ENCODE data around the gene PRRT2.

The PRRT2 gene

DNA sequence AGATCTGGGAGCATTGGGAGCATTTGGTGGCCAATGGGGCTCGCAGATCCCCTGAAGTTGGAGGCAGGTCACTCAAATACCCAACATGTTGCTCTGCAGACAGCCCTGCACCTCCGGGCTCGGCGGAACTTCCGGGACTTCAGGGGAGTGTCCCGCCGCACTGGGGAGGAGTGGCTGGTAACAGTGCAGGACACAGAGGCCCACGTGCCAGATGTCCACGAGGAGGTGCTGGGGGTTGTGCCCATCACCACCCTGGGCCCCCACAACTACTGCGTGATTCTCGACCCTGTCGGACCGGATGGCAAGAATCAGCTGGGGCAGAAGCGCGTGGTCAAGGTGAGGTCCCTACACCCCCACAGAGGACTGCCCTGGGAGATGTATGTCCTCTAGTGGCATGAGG, 24.6 kb downstream of the PRRT2 start:
- DNase-seq = no peak

DNA sequence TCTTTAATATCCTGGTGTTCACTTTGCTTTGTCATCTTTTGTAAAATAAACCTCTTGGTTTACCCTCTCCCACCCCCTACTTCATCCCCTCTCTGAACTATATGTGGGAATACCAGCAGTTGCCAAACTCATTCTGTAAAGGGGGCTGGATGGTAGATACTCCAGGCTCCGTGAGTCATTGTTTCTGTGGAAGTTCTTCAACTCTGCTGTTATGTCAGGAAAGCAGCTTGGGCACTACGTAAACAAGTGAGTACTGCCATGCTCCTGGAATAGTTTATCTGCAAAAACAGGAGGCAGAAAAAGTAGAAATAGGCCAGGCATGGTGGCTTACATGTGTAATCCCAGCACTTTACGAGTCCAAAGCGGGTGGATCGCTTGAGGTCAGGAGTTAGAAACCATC, 25.8 kb downstream of the PRRT2 start:
- DNase-seq = no peak

DNA sequence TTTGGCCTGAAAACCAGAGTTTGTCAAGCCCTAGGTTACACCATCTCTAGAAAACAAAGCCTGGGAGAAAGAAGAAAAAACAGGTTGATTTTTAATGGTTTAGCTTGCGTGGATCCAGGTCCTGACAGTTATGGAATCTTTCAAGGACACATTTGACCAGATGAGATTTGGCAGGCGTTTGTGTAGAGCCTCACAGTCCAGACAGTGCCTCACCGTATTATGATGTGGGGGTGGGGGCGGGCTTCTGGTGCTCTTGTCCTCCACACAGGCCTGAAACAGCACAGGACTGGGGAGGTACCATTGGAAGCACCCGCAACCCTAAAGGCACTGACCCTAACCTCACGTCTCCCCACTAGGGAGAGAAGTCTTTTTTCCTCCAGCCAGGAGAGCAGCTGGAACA, 27.8 kb downstream of the PRRT2 start:
- no peak for DNase-seq

DNA sequence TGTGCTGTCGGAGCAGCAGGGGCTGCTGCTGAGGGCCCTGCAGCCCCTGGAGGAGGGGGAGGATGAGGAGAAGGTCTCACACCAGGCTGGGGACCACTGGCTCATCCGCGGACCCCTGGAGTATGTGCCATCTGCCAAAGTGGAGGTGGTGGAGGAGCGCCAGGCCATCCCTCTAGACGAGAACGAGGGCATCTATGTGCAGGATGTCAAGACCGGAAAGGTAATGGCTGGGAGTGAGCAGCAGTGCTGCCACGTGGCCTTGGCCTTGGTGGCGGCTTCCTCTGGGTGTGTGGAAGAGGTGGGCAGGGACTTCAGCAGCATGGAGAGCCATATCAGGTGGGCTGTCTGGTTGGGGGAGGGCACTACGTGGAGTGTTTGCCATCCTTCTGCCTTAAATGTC, 28.2 kb downstream of the PRRT2 start:
- no peak for DNase-seq

DNA sequence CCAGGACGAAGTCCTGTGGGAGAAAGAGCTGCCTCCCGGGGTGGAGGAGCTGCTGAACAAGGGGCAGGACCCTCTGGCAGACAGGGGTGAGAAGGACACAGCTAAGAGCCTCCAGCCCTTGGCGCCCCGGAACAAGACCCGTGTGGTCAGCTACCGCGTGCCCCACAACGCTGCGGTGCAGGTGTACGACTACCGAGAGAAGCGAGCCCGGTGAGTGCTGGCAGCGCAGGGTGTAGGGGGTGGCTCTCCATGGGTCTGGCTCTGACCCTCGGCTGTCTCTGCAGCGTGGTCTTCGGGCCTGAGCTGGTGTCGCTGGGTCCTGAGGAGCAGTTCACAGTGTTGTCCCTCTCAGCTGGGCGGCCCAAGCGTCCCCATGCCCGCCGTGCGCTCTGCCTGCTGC, 29.6 kb downstream of the PRRT2 start:
- no peak for DNase-seq

DNA sequence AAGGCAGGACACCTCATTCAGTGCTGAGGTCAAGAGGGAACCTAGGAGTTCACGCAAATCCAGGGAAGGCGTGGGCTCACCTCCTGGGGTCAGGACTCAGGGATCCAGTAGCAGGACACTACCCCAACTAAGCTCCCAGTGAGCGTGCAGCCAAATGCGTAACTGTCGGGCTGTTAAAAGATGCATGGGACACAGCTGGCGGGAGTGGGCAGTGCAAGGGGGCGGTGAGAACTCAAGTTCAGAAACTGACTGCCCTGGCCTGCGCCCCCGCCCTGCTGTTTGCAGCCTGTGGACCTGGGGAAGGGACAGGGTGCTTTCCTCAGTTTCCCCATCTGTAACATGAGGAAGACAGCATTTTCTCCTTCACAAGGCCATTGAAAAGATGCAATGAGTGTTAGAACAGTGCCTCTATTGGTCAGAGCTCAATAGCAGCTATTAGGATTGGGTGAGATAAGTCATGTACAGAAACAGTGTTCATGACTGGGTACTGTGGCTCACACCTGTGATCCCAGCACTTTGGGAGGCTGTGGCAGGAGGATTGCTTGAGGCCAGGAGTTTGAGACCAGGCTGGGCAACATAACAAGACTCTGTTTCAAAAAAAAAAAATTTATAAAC, 30.8 kb downstream of the PRRT2 start:
- DNase-seq = no peak

DNA sequence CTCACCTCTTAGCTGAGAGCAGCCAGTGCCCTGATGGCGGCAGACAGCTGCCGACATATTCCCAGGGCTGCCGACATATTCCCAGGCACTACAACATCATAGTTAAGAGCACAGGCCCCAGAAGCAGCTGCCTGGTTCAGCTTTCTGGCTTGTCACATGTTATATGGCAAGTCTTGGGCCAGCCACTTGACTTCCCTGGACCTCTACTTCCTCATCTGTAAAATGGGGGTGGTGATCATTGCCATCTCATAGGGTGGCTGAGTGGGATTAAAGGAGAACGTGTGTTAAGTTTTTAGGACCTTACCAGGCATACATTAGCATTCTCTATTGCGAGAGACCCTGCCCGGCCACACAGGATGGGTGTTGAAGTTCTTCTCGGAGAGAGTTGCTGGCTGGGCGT, 31.9 kb downstream of the PRRT2 start:
- no peak for DNase-seq

DNA sequence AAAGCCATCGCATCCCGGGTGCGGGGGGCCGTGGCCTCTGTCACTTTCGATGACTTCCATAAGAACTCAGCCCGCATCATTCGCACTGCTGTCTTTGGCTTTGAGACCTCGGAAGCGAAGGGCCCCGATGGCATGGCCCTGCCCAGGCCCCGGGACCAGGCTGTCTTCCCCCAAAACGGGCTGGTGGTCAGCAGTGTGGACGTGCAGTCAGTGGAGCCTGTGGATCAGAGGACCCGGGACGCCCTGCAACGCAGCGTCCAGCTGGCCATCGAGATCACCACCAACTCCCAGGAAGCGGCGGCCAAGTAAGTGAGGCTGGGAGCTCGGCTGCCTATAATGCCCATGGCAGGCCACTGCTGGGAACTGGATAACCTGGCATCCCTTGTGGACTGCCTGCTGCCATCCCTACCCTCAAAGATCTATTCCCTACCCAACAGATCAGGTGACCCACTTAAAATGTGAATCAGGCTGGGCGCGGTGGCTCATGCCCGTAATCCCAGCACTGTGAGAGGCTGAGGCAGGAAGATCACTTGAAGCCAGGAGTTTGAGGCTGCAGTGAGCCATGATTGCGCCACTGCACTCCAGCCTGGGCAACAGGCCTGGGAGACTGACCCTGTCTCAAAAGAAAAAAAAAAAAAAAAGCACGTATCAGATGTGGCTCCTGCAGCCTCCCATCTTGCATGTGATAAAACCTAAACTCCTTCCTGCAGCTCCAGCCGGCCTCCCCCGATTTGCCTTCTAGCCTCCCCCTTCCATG, 32.8 kb downstream of the PRRT2 start:
- no peak for DNase-seq

DNA sequence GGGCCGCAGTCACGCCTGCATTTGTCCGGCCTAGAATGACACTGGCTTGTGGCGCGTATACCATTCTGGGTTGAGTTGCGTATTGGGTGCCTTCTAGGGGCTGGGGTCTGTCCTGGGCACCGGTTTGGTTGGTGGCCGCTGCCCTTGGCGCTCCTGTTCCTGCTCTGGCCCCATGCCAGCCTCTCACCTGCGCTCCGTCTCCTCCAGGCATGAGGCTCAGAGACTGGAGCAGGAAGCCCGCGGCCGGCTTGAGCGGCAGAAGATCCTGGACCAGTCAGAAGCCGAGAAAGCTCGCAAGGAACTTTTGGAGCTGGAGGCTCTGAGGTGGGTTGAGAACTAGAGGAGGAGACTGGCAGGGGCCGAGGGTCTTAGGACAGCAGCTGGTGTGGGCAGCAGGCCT, 33.7 kb downstream of the PRRT2 start:
- no peak for DNase-seq

DNA sequence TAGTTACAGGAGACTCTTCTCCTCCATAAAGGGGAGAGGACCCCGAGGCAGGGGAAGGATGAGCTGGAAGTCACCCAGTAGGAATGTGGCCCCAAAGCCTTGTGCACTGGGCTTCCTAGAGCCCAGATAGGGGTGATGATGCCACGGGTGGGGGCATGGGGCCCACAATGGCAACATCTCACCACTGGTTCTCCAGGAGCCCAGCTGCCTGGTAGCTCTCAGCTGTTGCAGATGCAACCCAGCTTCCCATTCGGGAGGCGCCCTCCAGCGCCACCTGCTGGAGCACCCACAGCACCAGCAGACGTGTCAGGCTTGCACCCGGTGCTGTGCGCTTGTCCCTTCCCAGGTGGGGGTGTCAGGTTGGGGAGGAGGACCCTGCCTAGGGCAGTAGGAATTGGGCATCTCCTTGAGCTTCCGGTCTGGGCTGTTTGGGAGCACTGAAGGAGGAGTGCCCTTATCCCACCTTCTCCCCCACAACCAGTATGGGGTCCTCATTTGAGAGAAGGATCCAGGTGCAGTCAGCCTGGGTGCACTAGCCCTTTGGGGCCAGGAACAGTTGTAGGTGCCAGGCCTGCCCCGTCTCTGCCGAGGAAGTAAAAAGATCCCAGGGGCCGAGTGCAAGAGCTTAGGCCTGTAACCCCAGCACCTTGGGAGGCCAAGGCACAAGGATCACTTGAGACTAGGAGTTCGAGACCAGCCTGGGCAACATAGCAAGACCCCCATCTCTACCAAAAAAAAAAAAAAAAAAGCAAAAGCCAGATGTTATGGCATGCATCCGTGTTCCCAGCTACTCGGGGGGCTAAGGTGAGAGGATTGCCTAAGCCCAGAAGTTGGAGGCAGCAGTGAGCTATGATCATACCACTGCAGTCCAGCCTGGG, 36.7 kb downstream of the PRRT2 start:
- peak; percentile 58 for DNase-seq

DNA sequence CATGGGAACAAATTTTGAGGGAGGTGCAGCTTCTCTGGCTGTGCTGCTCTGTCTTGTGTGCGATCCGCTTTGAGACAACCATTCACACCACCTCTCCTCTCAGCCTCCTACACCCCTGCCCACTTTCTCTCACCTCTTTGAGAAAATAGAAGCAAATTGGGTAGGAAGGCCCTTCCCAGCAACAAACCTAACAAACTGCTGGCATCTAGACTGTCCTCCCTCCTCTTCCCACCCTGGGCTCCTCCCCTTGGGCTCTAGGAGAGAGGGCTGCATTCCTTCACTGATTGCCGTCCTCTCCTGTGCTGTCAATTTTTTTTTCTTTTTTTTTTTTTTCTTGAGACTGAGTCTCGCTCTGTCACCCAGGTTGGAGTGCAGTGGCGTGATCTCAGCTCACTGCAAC, 37.5 kb downstream of the PRRT2 start:
- no peak for DNase-seq

DNA sequence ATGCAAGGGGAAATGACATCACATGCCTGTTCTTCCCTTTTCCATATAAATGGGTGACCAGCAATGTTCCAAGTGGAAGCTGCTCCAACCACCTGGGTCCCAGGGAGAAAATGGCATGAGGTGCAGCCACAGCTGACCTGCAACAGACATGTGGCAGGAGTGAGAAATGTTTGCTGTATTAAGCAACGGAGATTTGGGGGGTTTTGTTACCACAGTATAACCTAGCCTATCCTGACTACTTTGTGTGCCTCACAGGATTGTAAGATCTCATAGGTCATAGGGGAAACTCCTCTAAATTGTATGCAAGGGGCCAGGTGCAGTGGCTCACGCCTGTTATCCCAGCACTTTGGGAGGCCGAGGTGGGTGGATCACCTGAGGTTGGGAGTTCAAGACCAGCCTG, 39.0 kb downstream of the PRRT2 start:
- no peak for DNase-seq

DNA sequence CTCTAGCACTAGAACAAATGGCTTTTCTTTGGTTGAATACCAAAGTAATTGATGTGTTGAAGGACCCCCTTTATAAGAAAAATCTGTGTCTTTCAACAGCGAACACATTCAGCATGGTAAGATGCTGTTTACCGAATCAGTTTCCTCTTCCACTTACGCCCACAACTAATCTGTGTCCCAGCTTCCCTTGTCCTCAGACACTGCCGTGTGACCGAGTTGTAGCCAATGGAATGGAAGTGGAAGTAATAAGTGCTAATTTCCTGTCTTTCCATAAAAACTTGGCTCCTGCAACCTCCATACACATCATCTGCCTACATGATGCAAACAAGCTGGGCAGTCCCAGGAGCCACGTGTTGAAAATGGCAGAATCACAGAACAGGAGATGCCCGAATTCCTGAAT, 40.7 kb downstream of the PRRT2 start:
- DNase-seq = no peak

DNA sequence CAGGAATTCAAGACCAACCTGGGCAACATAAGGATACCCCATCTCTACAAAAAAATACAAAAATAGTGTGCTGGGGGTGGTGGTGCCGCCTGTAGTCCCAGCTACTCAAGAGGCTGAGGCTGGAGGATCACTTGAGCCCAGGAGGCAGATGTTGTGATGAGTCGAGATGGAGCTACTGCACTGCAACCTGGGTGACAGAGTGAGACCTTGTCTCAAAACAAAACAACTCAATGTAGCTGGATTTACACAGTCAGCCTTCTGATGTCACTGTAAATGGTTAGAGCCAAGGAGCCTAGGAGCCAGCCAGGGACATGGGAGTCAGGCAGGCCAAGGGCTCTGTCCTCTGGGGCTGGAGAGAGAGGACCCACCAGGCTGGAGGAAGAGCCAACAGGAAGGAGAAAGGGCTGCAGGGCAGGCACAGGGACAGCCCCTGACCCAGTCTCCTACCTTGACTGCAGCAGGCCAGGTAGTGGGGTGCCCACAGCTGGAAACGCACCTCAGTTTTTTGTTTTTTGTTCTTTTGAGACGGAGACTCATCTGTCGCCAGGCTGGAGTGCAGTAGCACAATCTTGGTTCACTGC, 42.6 kb downstream of the PRRT2 start:
- DNase-seq = no peak

DNA sequence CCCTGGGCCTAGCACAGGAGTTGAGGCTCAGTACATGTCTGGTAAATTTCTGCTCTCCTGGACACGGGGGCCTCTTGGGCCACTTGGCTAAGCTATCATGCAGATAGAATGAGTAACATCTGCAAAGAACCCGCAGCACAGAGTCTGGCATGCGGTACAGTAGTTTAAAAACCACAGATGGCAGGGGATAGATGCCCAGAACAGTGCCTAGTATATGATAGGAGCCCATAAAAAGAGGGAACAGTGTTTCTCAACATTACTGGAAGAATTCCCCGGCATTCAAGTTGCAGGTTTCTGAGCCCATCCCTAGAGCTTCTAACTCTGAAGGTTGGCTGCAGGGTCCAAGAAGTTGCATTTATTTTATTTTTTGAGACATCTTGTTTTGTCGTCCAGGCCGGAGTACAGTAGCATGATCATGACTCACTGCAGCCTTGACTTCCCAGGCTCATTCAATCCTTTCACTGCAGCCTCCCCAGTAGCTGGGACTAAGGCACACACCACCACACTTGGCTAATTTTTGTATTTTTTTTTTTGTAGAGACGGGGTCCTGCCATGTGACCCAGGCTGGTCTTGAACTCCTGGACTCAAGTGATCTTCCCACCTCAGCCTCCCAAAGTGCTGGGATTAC, 45.3 kb downstream of the PRRT2 start:
- no peak for DNase-seq

DNA sequence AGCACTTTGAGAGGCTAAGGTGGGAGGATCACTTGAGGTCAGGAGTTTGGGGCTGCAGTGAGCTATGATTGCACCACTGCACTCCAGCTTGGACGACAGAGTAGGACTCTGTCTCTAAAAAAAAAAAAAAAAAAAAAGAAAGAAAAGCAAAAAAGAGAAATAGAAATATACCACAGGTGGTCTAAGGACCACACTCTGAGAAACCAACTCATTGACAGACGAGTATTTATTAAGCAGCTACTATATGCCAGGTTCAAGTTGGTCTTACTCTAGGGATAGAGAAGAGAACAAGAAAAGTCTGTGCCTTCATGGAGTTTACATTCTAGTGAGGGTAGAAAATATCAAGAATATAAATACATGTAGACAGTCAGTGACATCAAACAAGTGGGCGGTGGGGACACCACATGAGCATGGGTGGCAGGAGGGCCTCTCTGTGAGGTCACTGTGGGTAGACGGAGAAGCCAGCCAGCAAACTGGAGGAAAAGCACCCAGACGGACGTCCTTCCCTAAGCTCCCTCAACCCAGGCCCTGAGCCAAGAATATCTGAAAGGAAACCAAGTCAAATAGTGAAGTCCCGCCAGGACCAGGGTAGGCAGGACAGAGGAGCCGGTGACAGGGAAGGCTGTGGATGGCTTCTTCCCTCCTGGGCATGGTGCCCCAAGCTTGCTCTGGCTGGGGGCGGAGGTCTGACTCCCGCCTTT, 46.3 kb downstream of the PRRT2 start:
- DNase-seq = no peak

DNA sequence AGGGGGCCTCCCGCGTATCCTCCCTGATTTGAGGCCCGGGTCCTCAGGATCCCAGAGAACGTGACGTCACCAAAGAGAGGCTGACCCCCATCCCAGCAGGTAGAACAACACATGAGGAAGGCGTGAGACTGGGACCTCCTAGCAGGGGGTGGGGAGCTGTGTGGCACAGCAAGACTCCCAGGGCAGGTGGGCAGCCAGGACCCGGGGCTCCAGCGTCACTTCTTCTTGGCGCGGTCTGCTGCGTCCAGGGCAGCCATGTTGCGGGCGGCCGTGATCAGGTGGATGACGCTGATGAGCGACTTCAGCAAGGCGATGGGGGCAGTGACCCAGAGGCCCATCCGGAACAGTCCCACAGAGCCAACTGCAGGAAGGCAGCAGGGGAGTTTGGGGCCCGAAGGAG, 47.0 kb downstream of the PRRT2 start:
- DNase-seq = no peak

DNA sequence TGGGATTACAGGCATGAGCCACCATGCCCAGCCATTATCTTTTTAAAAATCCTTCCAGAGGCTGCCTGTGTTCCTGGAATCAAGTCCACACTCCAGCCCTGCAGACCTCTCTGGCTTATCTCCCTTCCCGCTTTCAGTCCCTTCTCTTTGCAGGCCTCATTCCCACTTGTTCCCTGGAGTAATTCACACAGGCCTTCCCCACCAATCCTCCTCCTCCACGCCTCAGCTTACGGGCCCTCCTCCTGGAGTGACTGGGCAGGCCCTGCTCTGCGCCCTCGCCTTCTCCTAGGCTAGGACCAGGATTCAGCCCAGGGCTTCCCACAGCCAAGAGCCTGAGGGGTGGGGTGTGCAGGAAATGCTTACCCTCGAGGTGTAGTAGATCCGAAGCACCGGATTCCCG, 48.2 kb downstream of the PRRT2 start:
- DNase-seq = no peak

DNA sequence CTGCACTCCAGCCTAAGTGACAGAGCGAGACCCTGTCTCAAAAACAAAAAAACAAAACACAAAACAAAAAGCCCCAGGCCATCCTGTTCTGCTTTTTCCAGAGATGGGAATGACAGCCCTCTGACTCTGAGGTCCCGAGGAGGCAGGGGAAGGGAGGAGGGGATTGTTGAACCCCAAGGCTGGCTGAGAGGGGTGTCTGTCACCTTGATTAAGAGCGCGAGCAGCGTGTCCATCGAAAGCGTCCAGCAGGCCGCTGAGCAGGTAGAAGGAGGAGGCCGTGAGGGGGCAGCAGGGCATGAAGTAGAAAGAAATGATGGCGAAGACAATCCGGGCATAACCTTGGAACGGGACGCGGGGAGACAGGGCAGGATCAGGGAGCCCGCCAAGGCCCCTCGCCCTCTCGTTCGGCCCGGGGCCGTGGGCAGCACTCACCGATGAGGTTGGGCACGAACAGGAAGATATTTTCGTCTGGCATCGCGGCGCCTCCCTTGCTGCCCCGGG, 50.4 kb downstream of the PRRT2 start:
- no peak for DNase-seq

DNA sequence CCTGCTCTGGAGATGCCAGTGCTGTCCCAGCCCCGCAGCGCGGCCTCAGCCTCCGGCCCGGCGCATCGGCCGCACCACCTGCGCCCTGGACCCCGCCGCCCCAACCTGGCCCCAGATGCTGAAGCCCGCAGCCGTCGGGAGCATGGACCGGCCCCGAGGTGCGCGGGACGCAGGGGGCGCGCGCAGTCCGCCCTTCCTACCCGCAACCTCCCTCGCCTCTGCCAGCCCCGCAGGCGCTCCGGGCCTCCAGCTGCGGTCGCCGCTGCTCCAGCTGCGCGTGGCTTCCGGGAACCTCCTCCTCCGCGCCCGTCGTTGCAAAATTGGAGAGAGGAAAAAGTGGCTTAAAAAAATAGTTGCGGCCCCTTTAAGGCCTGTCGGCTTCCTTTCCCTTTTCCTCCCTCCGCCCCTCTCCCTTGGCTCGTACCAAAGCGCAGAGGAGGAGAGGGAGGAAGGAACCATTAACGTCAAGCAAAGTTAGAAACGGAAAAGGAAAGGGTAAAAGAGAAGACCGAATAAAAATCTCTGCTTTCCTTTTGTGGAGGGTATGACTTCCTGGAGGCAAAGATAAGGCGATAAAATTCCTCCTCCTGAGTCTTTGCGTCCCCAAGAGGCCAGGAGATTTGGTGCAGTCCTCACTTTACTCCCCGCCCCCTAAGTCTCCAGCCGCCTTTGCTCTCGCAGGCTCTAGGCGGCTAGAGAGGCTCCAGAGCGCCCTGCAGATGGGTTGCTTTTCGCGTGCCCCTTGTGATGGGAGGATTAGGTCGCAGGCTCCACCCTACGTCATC, 51.1 kb downstream of the PRRT2 start, which contains the start of gene CDIPT:
Gene CDIPT (minus strand): TSS at position 343 of the 785 bp plus-strand sequence. CDS start 369 bp downstream, outside the sequence.
- DNase-seq = peak; percentile 96

DNA sequence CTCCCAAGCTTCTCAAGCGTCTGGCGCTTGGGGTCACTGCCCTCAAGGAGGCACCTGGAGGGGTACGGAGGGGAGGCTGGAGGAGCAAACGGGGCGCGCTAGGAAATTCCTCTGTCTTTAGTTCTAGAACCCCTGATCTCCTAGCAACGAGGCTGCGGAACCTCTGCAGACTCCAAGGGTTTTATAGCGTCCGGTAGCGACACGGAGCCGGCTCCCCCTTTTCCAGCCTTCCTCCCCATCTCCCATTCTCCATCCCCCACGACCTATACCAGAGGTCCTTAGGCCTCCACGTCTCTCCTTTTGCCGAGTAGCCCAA, 51.6 kb downstream of the PRRT2 start:
- DNase-seq = no peak
